ENCODE data around the gene UBE2J1.

DNA sequence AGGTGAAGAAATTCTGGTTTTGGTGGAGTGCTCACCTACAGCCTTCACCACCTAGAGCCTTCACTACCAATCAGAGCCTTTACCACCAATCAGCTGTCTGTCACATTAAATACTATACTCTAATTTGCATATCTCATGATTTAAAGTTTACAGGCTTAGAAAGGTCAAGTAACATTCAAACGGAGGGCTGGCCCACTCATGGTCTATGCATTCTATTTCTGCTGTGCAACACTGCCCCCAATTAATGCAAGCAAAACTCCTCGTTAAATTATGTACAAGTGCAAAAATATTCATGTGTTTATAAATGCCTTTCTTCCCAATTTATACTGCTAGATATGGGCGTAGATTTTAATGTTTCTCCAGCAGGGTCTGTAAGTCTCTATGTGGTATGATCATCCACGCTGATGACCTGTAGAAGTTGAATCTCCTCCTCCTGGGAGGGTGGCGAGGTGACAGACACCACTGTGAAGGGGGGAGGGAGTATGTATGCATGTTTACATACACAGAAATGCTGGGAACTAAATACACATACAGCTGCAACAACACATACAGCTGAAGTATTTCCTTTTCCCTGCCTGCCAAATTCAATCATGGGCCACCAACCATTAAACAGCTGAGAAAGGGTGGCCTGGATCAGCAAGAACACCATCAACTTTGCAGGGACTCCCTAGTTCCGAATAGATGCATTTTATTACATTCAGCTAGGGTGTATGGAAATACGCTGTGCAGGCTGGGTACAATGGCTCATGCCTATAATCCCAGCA, 46.4 kb upstream of the UBE2J1 start:
- TF ChIP-seq EZH2 (IDR thresholded peaks at IDR 0.05; ENCODE audit: borderline replicate concordance, low read length), result no peak
- TF ChIP-seq, protein P1, sequence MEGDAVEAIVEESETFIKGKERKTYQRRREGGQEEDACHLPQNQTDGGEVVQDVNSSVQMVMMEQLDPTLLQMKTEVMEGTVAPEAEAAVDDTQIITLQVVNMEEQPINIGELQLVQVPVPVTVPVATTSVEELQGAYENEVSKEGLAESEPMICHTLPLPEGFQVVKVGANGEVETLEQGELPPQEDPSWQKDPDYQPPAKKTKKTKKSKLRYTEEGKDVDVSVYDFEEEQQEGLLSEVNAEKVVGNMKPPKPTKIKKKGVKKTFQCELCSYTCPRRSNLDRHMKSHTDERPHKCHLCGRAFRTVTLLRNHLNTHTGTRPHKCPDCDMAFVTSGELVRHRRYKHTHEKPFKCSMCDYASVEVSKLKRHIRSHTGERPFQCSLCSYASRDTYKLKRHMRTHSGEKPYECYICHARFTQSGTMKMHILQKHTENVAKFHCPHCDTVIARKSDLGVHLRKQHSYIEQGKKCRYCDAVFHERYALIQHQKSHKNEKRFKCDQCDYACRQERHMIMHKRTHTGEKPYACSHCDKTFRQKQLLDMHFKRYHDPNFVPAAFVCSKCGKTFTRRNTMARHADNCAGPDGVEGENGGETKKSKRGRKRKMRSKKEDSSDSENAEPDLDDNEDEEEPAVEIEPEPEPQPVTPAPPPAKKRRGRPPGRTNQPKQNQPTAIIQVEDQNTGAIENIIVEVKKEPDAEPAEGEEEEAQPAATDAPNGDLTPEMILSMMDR (IDR thresholded peaks at IDR 0.05; ENCODE audit: low read length), result no peak
